KBM-7 (cell line): ENCODE results near the gene STAC3.
"Not testable (repeated sequence)": the region's sequence is repeated elsewhere in the genome, so short reads cannot be mapped to it uniquely, and the experiment has no call there.

ENCODE experiments used
- DNase-seq: peaks from one replicate; pipeline ENCODE4 v3.0.0-alpha.2; 2015
- in situ Hi-C: fragments of 300-500 bp; cut with MboI; formaldehyde crosslinking; loops from 2 replicates; pipeline ENCODE4 v1.14.3; 2020; ENCODE audit warnings: low sequenced_read_pairs, low pct_unique_long_range_greater_than_20kb, mixed read lengths

The STAC3 gene

GRCh38 chr12:57250956-57251355 is at the start of gene STAC3:
TSS of gene STAC3 (minus strand) at chr12:57251187. CDS start at chr12:57249636, 1,551 bp downstream.
- no peak for DNase-seq

GRCh38 chr12:57299514-57300016 is 48.6 kb upstream of the STAC3 start:
- in situ Hi-C loops, result no loop called here
- no peak for DNase-seq

More at GRCh38 chr12:57250956-57251355, at the start of gene STAC3:
- in situ Hi-C loops, result no loop called here

GRCh38 chr12:57296291-57296690 is 45.3 kb upstream of the STAC3 start:
- in situ Hi-C loops, result no loop called here
- no peak for DNase-seq

- in situ Hi-C loops, DNase-seq: not testable (repeated sequence)
Measured at GRCh38 chr12:57282073-57282472, 31.1 kb upstream of the STAC3 start.

GRCh38 chr12:57280211-57281062 is 29.4 kb upstream of the STAC3 start:
- DNase-seq, result peak; percentile 63
- in situ Hi-C loops, result no loop called here

GRCh38 chr12:57278465-57279381 is 27.7 kb upstream of the STAC3 start:
- no peak for DNase-seq
- in situ Hi-C loops, result no loop called here

GRCh38 chr12:57276935-57277563 is 26.1 kb upstream of the STAC3 start:
- in situ Hi-C loops, result no loop called here
- peak; percentile 42 for DNase-seq

- in situ Hi-C loops, DNase-seq: not testable (repeated sequence)
Measured at GRCh38 chr12:57276233-57276632, 25.2 kb upstream of the STAC3 start.

- in situ Hi-C loops, result no loop called here
- DNase-seq, result no peak
Measured at GRCh38 chr12:57273516-57273915, 22.5 kb upstream of the STAC3 start.

- in situ Hi-C loops, result no loop called here
- no peak for DNase-seq
Measured at GRCh38 chr12:57272337-57273151, 21.6 kb upstream of the STAC3 start.

GRCh38 chr12:57270966-57271470 is 20.0 kb upstream of the STAC3 start:
- in situ Hi-C loops, result no loop called here
- DNase-seq, result no peak

GRCh38 chr12:57268264-57268663 is 17.3 kb upstream of the STAC3 start:
- DNase-seq, result no peak
- in situ Hi-C loops, result no loop called here

GRCh38 chr12:57266681-57267080 is 15.7 kb upstream of the STAC3 start:
- in situ Hi-C loops, result no loop called here
- DNase-seq, result no peak

- in situ Hi-C loops, result no loop called here
- DNase-seq, result no peak
Measured at GRCh38 chr12:57263096-57263495, 12.1 kb upstream of the STAC3 start.

GRCh38 chr12:57262126-57262822 is 11.3 kb upstream of the STAC3 start:
- no peak for DNase-seq
- in situ Hi-C loops, result no loop called here

GRCh38 chr12:57261428-57261865 is 10.5 kb upstream of the STAC3 start:
- no peak for DNase-seq
- in situ Hi-C loops, result no loop called here

GRCh38 chr12:57260366-57260765 is 9.4 kb upstream of the STAC3 start:
- in situ Hi-C loops, result no loop called here
- no peak for DNase-seq
